HG02973 (cell line): ENCODE measurements around the gene CTDP1.
"Not testable (repeated sequence)": the region's sequence is repeated elsewhere in the genome, so short reads cannot be mapped to it uniquely, and the experiment has no call there.

Source experiments
- ATAC-seq: cut with Tn5 transposase; IDR thresholded peaks from one replicate; pipeline ENCODE4 v1.9.1; 2021; ENCODE audit warnings: moderate library complexity; ENCODE audit not compliant: unreplicated experiment

The CTDP1 gene

GRCh38 chr18:79738581-79739439 lies 59.2 kb downstream of the CTDP1 start:
- ATAC-seq = no peak

GRCh38 chr18:79739440-79739778 lies 59.8 kb downstream of the CTDP1 start:
- ATAC-seq = no peak

- ATAC-seq = not testable (repeated sequence)
Observed at GRCh38 chr18:79740047-79740446, 60.4 kb downstream of the CTDP1 start.

- no peak for ATAC-seq
Observed at GRCh38 chr18:79740521-79741361, 61.1 kb downstream of the CTDP1 start.

- ATAC-seq = no peak
Observed at GRCh38 chr18:79741362-79741700, 61.7 kb downstream of the CTDP1 start.

- no peak for ATAC-seq
Observed at GRCh38 chr18:79742076-79742475, 62.5 kb downstream of the CTDP1 start.

GRCh38 chr18:79744625-79745024 lies 65.0 kb downstream of the CTDP1 start:
- no peak for ATAC-seq

DNA sequence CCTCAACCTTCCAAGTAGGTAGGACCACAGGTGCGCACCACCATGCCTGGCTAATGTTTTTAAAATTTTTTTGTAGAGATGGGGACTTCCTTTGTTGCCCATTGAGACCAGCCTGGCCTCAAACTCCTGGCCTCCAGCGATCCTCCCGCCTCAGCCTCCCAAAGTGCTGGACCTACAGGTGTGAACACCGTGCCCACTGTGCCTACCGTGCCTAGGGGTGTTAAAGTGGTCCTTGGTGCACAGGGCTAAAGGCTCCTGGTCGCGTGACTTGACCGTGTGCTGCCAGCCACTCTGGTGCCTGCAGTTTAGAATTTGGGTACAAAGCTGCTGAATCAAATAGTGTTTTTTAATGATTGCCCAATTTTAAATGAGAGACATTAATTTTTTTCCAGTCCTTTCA lies 67.1 kb downstream of the CTDP1 start:
- ATAC-seq = no peak

- no peak for ATAC-seq
Observed at GRCh38 chr18:79747156-79747845, 67.7 kb downstream of the CTDP1 start.

GRCh38 chr18:79748321-79749180 lies 68.9 kb downstream of the CTDP1 start:
- no peak for ATAC-seq

DNA sequence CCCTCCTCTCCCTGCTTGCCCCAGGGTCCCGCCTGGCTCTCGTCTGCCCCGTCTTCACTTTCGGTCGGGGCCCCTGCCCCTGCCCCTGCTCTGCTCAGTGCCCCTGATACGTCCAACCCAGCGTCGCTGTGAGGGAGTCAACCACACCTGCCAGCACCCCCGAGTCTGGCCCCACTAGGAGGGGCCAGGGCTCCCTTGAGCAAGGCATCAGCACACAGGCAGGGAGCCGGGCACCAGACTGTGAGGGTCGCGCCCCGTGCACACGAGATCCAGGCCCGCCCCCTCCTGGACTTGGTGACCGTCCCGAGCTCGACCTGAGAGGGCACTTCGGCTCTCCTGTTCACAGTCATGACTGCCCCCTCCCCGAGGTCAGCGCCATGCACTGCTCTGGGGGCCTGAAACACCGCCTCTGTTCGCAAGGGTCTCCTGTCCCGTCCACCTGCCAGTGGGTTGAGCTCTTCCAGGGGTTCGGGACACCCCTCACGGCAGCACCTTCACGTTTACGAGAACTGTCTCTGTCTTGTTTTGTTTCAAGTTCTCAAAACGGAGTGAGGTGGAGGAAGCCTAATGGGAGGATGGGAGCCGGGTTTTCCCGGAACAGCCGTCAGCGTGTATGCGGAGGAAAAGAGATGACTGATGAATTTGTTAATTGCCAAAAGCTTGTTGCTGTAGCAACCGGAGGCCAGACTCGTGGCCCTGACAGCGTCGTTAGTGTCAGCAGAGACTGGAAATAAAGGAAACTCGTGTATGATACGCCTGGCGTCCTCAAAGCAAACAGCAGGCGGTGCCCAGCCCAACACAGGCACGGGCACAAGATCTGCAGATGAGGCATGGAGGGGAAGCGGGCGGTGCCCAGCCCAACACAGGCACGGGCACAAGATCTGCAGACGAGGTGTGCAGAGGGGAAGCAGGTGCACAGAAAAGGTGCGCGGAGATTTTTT lies 69.9 kb downstream of the CTDP1 start:
- no peak for ATAC-seq

- ATAC-seq = no peak
Observed at GRCh38 chr18:79750980-79751571, 71.5 kb downstream of the CTDP1 start.

- ATAC-seq = not testable (repeated sequence)
Observed at GRCh38 chr18:79751918-79752578, 72.4 kb downstream of the CTDP1 start.

DNA sequence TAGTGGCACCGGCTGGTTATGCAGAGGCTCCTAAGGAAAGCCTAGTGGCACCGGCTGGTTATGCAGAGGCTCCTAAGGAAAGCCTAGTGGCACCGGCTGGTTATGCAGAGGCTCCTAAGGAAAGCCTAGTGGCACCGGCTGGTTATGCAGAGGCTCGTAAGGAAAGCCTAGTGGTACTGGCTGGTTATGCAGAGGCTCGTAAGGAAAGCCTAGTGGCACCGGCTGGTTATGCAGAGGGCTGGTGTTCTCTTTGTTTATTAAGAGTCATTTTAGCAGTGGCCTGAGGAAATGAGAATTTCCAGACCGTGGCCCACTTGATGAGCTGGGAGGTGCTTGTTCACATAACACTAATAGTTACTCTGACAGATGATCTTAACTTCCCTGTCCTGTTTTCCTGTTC lies 73.3 kb downstream of the CTDP1 start:
- not testable (repeated sequence) for ATAC-seq

- ATAC-seq = no peak
Observed at GRCh38 chr18:79753391-79753851, 73.8 kb downstream of the CTDP1 start.

DNA sequence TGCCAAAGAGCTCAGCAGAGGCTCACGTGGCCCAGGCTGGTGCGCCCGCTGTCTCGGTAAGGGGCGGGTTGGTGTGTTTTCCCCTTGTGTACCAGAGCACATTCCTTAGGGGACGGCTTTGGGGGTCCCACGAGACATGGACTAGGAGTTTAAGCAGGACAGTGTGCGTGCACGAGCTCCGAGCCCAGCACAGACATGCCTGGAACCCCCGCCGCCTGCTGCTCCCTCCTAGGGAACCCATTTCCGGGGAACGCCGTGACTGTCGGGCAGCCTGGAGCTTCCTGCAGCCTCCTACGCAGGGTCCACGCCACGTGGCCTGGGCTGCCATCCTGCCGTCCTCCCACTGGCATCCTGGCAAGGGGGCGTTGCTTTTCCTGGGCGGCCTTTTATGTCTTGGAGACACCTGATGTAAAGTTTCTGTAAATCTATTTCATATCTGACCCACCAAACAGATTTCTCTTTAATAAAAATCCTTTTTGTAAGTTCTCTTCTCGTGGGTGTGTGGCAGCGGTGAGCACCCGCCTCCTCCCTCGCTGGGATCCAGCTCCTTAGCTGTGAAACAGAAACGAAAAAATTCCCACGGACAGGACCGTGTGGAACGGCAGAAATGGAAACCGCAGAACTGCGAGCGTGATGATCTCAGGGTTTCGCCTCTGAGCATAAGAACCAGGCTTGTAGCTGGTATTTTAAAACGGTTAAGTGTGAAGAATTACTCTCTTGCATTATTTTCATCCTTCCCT lies 74.6 kb downstream of the CTDP1 start:
- ATAC-seq = no peak

DNA sequence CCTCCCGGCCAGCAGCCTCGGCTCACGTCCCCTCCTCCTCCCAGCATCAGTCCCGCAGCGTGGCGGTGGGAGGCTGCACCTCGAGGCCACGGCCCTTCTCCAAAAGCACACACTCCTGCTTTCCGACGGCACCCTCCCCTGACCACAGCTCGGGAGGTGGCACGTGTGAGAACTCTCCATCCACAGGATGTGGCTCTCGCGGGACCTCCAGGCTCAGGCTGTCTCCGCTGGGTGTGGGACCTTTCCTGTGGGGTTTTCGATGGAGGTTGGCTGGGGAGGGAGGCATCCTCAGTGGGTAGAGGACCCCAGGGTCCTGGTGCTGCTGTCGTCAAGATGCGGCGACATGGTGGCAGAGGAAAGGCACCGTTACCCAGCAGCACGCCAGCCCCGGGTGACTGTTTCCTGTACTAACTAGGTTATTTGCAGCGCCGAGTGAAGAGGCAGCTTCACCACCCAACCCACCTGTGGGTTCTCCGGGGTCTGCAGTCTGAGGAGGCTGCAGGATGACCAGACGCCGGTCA lies 75.3 kb downstream of the CTDP1 start:
- no peak for ATAC-seq
